Neural progenitor cell (in vitro differentiated cells): ENCODE measurements around the gene GAMT. TPM values are rescaled to one million over a fixed set of nuclear protein-coding genes. Genes with fewer than 3 reads are reported as not detected.

Experiments used
- DNase-seq: peaks from one replicate; pipeline ENCODE4 v3.0.0-alpha.2; 2016; ENCODE audit warnings: low spot score
- H2AFZ ChIP-seq: fragments of 200-600 bp; sonication (generic); replicated peaks from 2 replicates; pipeline ENCODE4 v1.6.1; 2016; ENCODE audit warnings: antibody characterized with exemption
- H3F3A ChIP-seq: fragments of 200-600 bp; sonication (generic); 2 replicates; pipeline ENCODE4 v1.6.1; 2016; ENCODE audit warnings: antibody characterized with exemption, low read depth
- H3K27ac ChIP-seq: fragments of 200-600 bp; sonication (generic); 2 replicates; pipeline ENCODE4 v1.5.1; 2016; ENCODE audit warnings: mild to moderate bottlenecking
- H3K27me3 ChIP-seq: fragments of 200-600 bp; sonication (generic); 2 replicates; pipeline ENCODE4 v1.6.1; 2016; ENCODE audit warnings: mild to moderate bottlenecking, moderate library complexity
- H3K36me3 ChIP-seq: fragments of 200-600 bp; sonication (generic); 2 replicates; pipeline ENCODE4 v1.5.1; 2016
- H3K4me1 ChIP-seq: fragments of 200-600 bp; sonication (generic); 2 replicates; pipeline ENCODE4 v1.6.1; 2016; ENCODE audit warnings: mixed run types
- H3K4me2 ChIP-seq: fragments of 200-600 bp; sonication (generic); 2 replicates; pipeline ENCODE4 v1.6.1; 2016
- H3K4me3 ChIP-seq: fragments of 200-600 bp; sonication (generic); 2 replicates; pipeline ENCODE4 v1.5.1; 2016
- H3K79me2 ChIP-seq: fragments of 200-600 bp; sonication (generic); 2 replicates; pipeline ENCODE4 v1.6.1; 2016; ENCODE audit warnings: low read depth
- H3K9ac ChIP-seq: fragments of 200-600 bp; sonication (generic); 2 replicates; pipeline ENCODE4 v1.6.1; 2016
- H3K9me3 ChIP-seq: fragments of 200-600 bp; sonication (generic); 2 replicates; pipeline ENCODE4 v1.5.1; 2016; ENCODE audit warnings: low read depth
- H4K20me1 ChIP-seq: fragments of 200-600 bp; sonication (generic); 2 replicates; pipeline ENCODE4 v1.6.1; 2016; ENCODE audit warnings: low read depth
- H3K27ac Mint-ChIP-seq: 3 replicates; pipeline ENCODE4 v1.8.0; 2021; ENCODE audit warnings: mixed read lengths
- H3K27me3 Mint-ChIP-seq: 2 replicates; pipeline ENCODE4 v1.8.0; 2022; ENCODE audit warnings: low read depth, mild to moderate bottlenecking, inconsistent platforms, moderate library complexity, mixed read lengths; ENCODE audit not compliant: insufficient read depth
- H3K36me3 Mint-ChIP-seq: 3 replicates; pipeline ENCODE4 v1.8.0; 2021; ENCODE audit warnings: mixed read lengths
- H3K4me1 Mint-ChIP-seq: 3 replicates; pipeline ENCODE4 v1.8.0; 2021; ENCODE audit warnings: mixed read lengths
- H3K4me3 Mint-ChIP-seq: 3 replicates; pipeline ENCODE4 v1.8.0; 2021; ENCODE audit warnings: mild to moderate bottlenecking, moderate library complexity, mixed read lengths
- H3K9me3 Mint-ChIP-seq: 3 replicates; pipeline ENCODE4 v1.8.0; 2020; ENCODE audit warnings: mixed read lengths
- EZH2 ChIP-seq: fragments of 200-600 bp; sonication (generic); IDR thresholded peaks from 2 replicates; pipeline ENCODE4 v1.6.1; 2017; ENCODE audit warnings: antibody characterized with exemption, mild to moderate bottlenecking, moderate library complexity
- EZH2phosphoT487 ChIP-seq: fragments of 200-600 bp; sonication (generic); IDR thresholded peaks from 2 replicates; pipeline ENCODE4 v1.6.1; 2017; ENCODE audit warnings: antibody characterized with exemption
- total RNA-seq: library from RNA; depleted of rRNA; stranded (reverse); fragments of >200 nt; gene quantifications from 2 replicates; pipeline ENCODE4 v1.2.3, GENCODE V29; 2015; ENCODE audit warnings: low replicate concordance
- TF ChIP-seq, protein P1 (sequence below): fragments of 200-600 bp; sonication (generic); IDR thresholded peaks from 2 replicates; pipeline ENCODE4 v1.5.1; 2017; ENCODE audit warnings: antibody characterized with exemption, mild to moderate bottlenecking

The GAMT gene
- total RNA-seq, 1 donor from 2014 or later: 13.8 TPM

DNA sequence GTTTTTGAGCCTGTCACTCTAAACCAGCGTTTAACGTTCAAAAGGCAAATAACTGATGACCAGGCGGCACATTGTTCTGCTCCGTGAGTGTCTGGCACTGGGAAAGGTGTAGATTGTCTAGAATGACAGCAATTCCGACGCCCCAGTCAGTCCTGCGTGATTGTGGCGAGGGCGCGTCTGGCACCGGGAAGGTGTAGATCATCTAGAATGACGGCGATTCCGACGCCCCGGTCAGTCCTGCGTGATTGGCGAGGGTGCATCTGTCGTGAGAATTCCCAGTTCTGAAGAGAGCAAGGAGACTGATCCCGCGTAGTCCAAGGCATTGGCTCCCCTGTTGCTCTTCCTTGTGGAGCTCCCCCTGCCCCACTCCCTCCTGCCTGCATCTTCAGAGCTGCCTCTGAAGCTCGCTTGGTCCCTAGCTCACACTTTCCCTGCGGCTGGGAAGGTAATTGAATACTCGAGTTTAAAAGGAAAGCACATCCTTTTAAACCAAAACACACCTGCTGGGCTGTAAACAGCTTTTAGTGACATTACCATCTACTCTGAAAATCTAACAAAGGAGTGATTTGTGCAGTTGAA, 43.7 kb downstream of the GAMT start:
- Histone ChIP-seq H3K9ac (no peak overlapping the region), H3K9me3 (no peaks in the 10 kb centered on the region), H3F3A (peaks cover 78% of the 10 kb centered on the region), H3K79me2 (peaks cover 60% of the 10 kb centered on the region), H3K27ac (peak overlapping the region; percentile 62), H3K4me3 (peak overlapping the region; percentile 22), H3K27me3 (no peaks in the 10 kb centered on the region), H3K4me1 (peaks cover 69% of the 10 kb centered on the region), H2AFZ (no peak overlapping the region), H4K20me1 (peaks cover 72% of the 10 kb centered on the region), H3K36me3 (peaks cover 5% of the 10 kb centered on the region), H3K4me2 (peak overlapping the region; percentile 91)
- Mint-ChIP-seq H3K36me3 (peaks cover 38% of the 10 kb centered on the region), H3K4me1 (peaks cover 61% of the 10 kb centered on the region), H3K9me3 (no peaks in the 10 kb centered on the region), H3K27ac (no peak overlapping the region), H3K4me3 (peak overlapping the region; percentile 46), H3K27me3 (peaks cover 10% of the 10 kb centered on the region)
- TF ChIP-seq, protein P1, sequence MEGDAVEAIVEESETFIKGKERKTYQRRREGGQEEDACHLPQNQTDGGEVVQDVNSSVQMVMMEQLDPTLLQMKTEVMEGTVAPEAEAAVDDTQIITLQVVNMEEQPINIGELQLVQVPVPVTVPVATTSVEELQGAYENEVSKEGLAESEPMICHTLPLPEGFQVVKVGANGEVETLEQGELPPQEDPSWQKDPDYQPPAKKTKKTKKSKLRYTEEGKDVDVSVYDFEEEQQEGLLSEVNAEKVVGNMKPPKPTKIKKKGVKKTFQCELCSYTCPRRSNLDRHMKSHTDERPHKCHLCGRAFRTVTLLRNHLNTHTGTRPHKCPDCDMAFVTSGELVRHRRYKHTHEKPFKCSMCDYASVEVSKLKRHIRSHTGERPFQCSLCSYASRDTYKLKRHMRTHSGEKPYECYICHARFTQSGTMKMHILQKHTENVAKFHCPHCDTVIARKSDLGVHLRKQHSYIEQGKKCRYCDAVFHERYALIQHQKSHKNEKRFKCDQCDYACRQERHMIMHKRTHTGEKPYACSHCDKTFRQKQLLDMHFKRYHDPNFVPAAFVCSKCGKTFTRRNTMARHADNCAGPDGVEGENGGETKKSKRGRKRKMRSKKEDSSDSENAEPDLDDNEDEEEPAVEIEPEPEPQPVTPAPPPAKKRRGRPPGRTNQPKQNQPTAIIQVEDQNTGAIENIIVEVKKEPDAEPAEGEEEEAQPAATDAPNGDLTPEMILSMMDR: no peak
- TF ChIP-seq EZH2 (no peak), EZH2phosphoT487 (no peak)
- peak; percentile 82 for DNase-seq

DNA sequence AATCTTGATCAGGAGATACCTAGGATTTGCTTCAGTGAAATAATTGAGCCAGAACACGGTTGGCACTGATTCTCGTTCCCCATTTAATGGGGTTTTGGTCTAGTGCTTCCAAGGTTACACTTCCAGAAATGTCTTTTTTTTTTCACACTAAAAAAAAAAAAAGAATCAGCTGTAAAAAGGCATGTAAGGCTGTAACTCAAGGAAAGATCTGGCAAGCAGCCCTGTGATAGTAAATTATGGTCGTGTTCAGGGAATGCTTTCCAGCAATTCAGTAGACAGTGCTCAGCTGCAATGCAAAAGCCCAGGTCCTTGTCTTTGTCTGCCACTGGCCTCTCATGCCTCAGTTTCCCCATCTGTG, 44.9 kb downstream of the GAMT start:
- Histone ChIP-seq H3F3A (peaks cover 69% of the 10 kb centered on the region), H3K79me2 (peaks cover 49% of the 10 kb centered on the region), H3K4me1 (peaks cover 58% of the 10 kb centered on the region), H3K36me3 (peaks cover 5% of the 10 kb centered on the region), H3K9ac (no peak overlapping the region), H3K27ac (no peak overlapping the region), H4K20me1 (peaks cover 60% of the 10 kb centered on the region), H2AFZ (no peak overlapping the region), H3K27me3 (no peaks in the 10 kb centered on the region), H3K9me3 (no peaks in the 10 kb centered on the region), H3K4me2 (peak overlapping the region; percentile 91), H3K4me3 (peak overlapping the region; percentile 91)
- H3K9me3 Mint-ChIP-seq: no peaks in the 10 kb centered on the region
- H3K4me3 Mint-ChIP-seq: peak overlapping the region; percentile 93
- H3K4me1 Mint-ChIP-seq: peaks cover 55% of the 10 kb centered on the region
- peaks cover 32% of the 10 kb centered on the region for H3K36me3 Mint-ChIP-seq
- DNase-seq: no peak
- H3K27ac Mint-ChIP-seq: no peak overlapping the region
- peaks cover 10% of the 10 kb centered on the region for H3K27me3 Mint-ChIP-seq
- TF ChIP-seq, protein P1: no peak
- no peak for TF ChIP-seq EZH2

DNA sequence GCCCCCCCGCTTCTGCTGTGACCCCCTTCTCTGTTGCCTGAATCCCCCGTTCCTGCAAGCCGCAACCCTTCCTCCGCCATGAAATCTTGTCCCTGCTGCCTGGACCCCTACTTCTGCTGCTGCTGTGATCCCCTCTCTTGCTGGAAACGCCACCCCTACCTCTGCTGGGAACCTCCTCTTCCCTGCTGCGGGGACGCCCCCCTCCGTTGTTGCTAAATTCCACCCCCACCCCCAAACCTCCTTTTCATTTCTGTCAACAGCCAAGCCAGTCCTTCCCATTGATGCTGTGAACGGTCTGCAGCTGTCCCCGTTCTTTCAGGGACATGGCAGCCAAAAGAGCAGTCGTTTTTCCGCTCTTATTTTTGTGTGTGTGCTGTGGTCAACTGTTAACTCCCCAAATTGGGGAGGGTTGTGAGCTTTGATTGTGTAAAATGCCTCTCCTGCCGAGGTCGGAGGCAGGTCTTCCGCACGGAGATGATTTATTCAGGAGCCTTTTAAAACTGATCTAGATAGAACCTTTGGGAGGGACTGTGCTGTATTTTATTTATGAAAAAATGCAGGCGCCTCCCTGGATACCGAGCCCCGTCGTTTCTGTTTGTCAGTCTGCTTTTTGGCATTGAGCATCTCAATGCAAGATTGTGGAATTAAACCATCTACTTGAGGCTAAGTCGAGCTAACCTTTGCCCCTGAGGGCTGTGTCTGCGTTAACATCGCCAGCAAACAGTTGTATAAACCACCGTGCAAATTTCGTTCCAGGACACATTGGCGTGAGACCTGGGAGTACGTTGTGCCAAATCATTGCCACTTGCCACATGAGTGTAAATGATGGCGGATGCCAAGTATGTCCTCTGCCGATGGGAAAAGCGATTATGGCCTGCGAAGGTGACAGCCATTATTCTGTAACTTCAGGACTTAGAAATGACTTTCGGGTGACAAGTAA, 45.5 kb downstream of the GAMT start:
- TF ChIP-seq, protein P1: no peak
- TF ChIP-seq EZH2 (no peak), EZH2phosphoT487 (no peak)
- Histone ChIP-seq H3K4me2 (peak overlapping the region; percentile 91), H3K4me3 (peak overlapping the region; percentile 91), H4K20me1 (peaks cover 54% of the 10 kb centered on the region), H3K36me3 (peaks cover 5% of the 10 kb centered on the region), H3K9ac (peak overlapping the region; percentile 68), H3K79me2 (peaks cover 46% of the 10 kb centered on the region), H2AFZ (no peak overlapping the region), H3K4me1 (peaks cover 51% of the 10 kb centered on the region), H3K9me3 (no peaks in the 10 kb centered on the region), H3F3A (peaks cover 62% of the 10 kb centered on the region), H3K27me3 (no peaks in the 10 kb centered on the region), H3K27ac (no peak overlapping the region)
- Mint-ChIP-seq H3K4me3 (peak overlapping the region; percentile 93), H3K27me3 (peaks cover 10% of the 10 kb centered on the region), H3K9me3 (no peaks in the 10 kb centered on the region), H3K36me3 (peaks cover 32% of the 10 kb centered on the region), H3K27ac (peak overlapping the region; percentile 70), H3K4me1 (peaks cover 54% of the 10 kb centered on the region)
- peak; percentile 77 for DNase-seq
